Measurements from ENCODE around the gene HOXA10.

Gene HOXA10

DNA sequence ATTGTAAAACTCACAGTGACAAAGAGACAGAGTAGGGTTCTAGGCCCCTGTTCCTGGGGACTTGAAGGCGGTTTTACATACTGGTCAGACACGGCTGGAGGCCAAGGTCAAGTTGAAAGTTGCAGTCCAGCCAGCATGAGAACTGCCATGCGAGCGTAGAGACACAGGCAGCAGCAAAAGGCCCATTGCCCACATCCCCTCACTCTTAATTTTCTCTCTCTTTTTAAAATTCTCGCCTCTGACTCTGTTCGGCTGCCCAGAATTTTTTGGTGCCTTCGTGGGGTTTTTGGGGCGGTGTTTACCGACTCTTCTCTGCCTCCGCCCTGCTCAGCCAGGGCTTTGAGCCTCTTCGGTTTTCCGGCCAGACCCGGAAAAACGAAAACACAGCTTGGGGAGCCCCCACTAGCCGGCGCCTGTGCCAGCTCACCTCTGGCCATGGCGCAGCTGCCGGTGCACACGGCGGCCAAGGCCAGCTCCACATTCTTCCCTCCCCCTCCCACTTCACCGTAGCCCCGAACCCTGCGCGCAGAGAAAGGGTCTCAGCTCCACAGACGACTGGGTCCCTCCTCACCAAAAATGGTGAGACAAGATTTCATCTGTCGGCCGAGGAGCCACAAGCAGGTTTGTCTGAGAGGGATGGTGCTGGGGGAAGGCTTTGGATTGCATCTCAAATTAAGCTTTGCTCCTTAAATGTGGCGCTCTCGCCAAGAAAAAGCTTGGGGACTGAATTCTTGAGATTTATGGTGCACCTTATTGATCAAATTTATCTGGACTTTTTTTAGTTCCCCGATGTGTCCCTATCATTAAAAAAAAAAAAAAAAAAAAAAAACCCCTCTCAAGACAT lies 28.1 kb upstream of the HOXA10 start:
- Histone ChIP-seq H3K27me3 (ENCODE audit: control insufficient read depth, insufficient read depth, low read length) (peaks cover 50% of the 10 kb centered on the region), H3K9me3 (replicated peaks; ENCODE audit: low read length) (no peaks in the 10 kb centered on the region), H3K9ac (ENCODE audit: low read depth, low read length) (no peak overlapping the region), H3K4me1 (ENCODE audit: control insufficient read depth, insufficient read depth, low read length) (peaks cover 12% of the 10 kb centered on the region), H3K4me2 (ENCODE audit: low read length) (no peak overlapping the region), H3K36me3 (ENCODE audit: insufficient read depth, low read length) (no peaks in the 10 kb centered on the region), H3K4me3 (ENCODE audit: low read length) (no peak overlapping the region)

- Histone ChIP-seq H3K27me3 (ENCODE audit: control insufficient read depth, insufficient read depth, low read length) (peaks cover 46% of the 10 kb centered on the region), H3K4me3 (ENCODE audit: low read length) (no peak overlapping the region), H3K9me3 (replicated peaks; ENCODE audit: low read length) (no peaks in the 10 kb centered on the region), H3K9ac (ENCODE audit: low read depth, low read length) (no peak overlapping the region), H3K4me1 (ENCODE audit: control insufficient read depth, insufficient read depth, low read length) (peaks cover 12% of the 10 kb centered on the region), H3K4me2 (ENCODE audit: low read length) (peak overlapping the region; percentile 89), H3K36me3 (ENCODE audit: insufficient read depth, low read length) (no peaks in the 10 kb centered on the region)
Observed at GRCh38 chr7:27201580-27202017, 27.5 kb upstream of the HOXA10 start.

- Histone ChIP-seq H3K9me3 (replicated peaks; ENCODE audit: low read length) (no peaks in the 10 kb centered on the region), H3K4me2 (ENCODE audit: low read length) (peak overlapping the region; percentile 89), H3K4me1 (ENCODE audit: control insufficient read depth, insufficient read depth, low read length) (peaks cover 12% of the 10 kb centered on the region), H3K4me3 (ENCODE audit: low read length) (peak overlapping the region; percentile 77), H3K36me3 (ENCODE audit: insufficient read depth, low read length) (no peaks in the 10 kb centered on the region), H3K9ac (ENCODE audit: low read depth, low read length) (no peak overlapping the region), H3K27me3 (ENCODE audit: control insufficient read depth, insufficient read depth, low read length) (peaks cover 46% of the 10 kb centered on the region)
Observed at GRCh38 chr7:27200761-27201579, 26.9 kb upstream of the HOXA10 start.

DNA sequence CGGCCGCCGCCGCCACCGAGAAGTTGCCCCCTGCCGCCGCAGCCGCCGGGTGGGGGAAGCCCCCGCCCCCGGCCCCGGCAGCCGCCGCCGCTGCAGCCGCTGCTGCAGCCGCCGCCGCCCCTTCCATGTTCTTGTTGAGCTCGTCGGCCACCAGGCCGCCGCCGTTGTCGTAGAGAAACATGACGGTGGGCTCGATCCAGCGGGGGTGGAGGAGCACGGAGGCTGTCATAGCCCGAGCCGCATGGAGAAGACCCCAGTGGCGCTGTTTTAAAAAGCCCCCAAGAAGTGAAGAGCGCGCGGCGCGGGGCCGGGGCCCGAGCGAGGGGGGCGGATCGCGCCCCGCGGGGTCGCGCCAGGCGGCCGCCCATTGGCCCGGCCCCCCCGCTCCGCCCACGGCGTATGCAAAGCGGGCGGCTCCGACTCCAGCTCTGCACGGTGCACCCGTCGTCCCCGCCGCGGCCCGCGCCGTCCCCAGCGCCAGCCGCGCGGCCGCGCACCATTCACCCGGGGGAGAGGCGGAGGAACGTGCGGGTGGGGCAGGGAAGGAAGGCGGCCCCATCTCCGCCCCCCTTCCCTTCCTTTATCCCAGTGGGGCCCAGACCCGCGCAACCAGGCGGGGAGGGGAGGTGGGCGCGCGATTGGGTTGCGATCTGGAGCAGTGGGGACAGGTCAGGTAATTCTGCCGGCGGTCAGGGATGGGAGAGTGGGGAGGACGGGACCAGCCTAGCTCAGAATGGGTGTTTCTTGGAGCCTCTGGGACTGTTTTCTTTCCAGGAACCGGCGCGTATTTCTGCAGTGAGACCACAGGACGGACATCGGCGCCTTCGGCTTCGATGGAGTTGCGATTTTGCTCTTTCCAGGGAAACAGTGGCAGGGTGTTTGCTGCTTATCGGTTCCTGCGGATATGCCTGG lies 26.0 kb upstream of the HOXA10 start, which contains the start of gene HOXA13:
TSS of gene HOXA13 (minus strand) at position 243 of the 912 bp plus-strand sequence. CDS start at position 229, 14 bp downstream.
- Histone ChIP-seq H3K9me3 (replicated peaks; ENCODE audit: low read length) (no peaks in the 10 kb centered on the region), H3K4me3 (ENCODE audit: low read length) (peak within 1 kb of the TSS; percentile 77), H3K27me3 (ENCODE audit: control insufficient read depth, insufficient read depth, low read length) (peaks cover 37% of the 10 kb centered on the region), H3K9ac (ENCODE audit: low read depth, low read length) (peak within 1 kb of the TSS; percentile 59), H3K4me1 (ENCODE audit: control insufficient read depth, insufficient read depth, low read length) (peaks cover 12% of the 10 kb centered on the region), H3K4me2 (ENCODE audit: low read length) (peak within 1 kb of the TSS; percentile 89), H3K36me3 (ENCODE audit: insufficient read depth, low read length) (no peaks in the 10 kb centered on the region)

- H3K4me3 ChIP-seq (ENCODE audit: low read length) = peak overlapping the region; percentile 77
- H3K4me1 ChIP-seq (ENCODE audit: control insufficient read depth, insufficient read depth, low read length) = peaks cover 12% of the 10 kb centered on the region
- H3K9ac ChIP-seq (ENCODE audit: low read depth, low read length) = peak overlapping the region; percentile 55
- peak overlapping the region; percentile 89 for H3K4me2 ChIP-seq (ENCODE audit: low read length)
- peaks cover 28% of the 10 kb centered on the region for H3K27me3 ChIP-seq (ENCODE audit: control insufficient read depth, insufficient read depth, low read length)
- H3K9me3 ChIP-seq (replicated peaks; ENCODE audit: low read length) = no peaks in the 10 kb centered on the region
- no peaks in the 10 kb centered on the region for H3K36me3 ChIP-seq (ENCODE audit: insufficient read depth, low read length)
Observed at GRCh38 chr7:27198871-27199801, 25.0 kb upstream of the HOXA10 start.

- peak overlapping the region; percentile 77 for H3K4me3 ChIP-seq (ENCODE audit: low read length)
Observed at GRCh38 chr7:27198138-27198841, 24.2 kb upstream of the HOXA10 start.

DNA sequence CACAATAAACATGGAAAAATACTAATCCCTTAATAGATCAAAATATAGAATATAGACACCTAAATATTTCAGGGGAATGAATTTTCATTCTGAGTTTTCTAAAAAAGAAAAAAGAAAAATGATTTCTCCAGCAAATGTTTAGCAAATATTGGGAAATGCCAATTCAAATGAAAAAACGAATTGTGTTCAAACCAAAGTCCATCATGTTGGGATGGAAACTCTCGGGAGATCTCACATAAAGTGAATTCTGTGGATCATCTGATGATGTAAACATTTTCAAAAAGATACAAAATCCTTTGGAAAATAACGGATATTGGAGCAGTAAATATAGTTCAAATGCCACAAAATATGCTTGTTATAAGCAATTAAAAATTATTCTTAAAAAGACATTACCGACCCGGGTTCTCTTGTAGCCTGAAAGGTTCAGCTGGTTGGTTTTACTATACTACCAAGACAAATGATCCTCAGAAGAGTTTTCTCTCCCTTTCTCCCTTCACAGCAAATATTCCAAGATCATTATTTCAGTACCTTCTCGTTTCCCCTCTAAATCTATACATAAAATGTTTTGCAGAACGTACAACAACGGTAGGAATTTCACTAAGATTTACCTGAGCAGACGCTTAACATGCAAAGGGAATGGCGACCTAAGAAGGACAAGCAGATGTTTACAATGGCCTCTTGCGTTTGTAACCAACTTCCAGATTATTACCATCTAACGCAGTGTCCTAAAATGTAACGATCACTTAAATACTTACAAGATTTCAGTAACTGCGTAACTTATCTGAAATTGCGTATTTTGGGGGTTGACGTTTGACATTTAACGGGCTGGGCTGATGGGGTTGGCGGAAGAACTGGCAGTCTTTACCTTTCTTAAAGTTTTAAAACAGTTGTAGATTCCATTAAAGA lies 23.3 kb upstream of the HOXA10 start:
- Histone ChIP-seq H3K4me1 (ENCODE audit: control insufficient read depth, insufficient read depth, low read length) (peaks cover 28% of the 10 kb centered on the region), H3K4me3 (ENCODE audit: low read length) (no peak overlapping the region), H3K27me3 (ENCODE audit: control insufficient read depth, insufficient read depth, low read length) (peaks cover 16% of the 10 kb centered on the region), H3K9ac (ENCODE audit: low read depth, low read length) (no peak overlapping the region), H3K36me3 (ENCODE audit: insufficient read depth, low read length) (no peaks in the 10 kb centered on the region), H3K9me3 (replicated peaks; ENCODE audit: low read length) (no peaks in the 10 kb centered on the region), H3K4me2 (ENCODE audit: low read length) (no peak overlapping the region)

More at GRCh38 chr7:27198138-27198841, 24.2 kb upstream of the HOXA10 start:
- H3K9ac ChIP-seq (ENCODE audit: low read depth, low read length) = no peak overlapping the region
- H3K27me3 ChIP-seq (ENCODE audit: control insufficient read depth, insufficient read depth, low read length) = peaks cover 21% of the 10 kb centered on the region
- no peaks in the 10 kb centered on the region for H3K36me3 ChIP-seq (ENCODE audit: insufficient read depth, low read length)
- peaks cover 19% of the 10 kb centered on the region for H3K4me1 ChIP-seq (ENCODE audit: control insufficient read depth, insufficient read depth, low read length)
- H3K4me2 ChIP-seq (ENCODE audit: low read length) = peak overlapping the region; percentile 89
- no peaks in the 10 kb centered on the region for H3K9me3 ChIP-seq (replicated peaks; ENCODE audit: low read length)

DNA sequence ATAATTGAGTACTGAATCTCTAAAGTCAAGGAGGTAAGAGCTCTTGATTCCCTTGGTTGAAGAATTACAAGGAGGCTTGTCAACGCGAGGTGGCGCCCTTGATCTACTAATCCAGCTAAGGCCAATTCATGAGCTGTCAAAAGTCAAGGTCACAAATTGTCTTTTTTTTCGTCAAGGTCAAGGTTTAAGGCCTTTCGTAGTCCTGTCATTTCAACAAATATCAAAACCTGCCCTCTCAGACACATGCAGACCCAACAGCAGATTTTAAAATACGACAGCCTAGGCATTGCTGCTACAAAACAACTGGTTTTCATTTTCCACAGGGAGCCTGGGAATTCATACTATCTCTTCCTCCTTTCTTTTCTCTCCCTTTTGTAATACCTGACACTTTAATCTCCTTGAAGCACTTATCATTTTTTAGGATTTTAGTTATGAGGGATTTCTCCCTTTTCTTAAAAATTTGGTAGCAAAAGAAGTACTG lies 22.2 kb upstream of the HOXA10 start:
- no peaks in the 10 kb centered on the region for H3K9me3 ChIP-seq (replicated peaks; ENCODE audit: low read length)
- peaks cover 8% of the 10 kb centered on the region for H3K27me3 ChIP-seq (ENCODE audit: control insufficient read depth, insufficient read depth, low read length)
- H3K9ac ChIP-seq (ENCODE audit: low read depth, low read length) = no peak overlapping the region
- H3K36me3 ChIP-seq (ENCODE audit: insufficient read depth, low read length) = no peaks in the 10 kb centered on the region
- peaks cover 38% of the 10 kb centered on the region for H3K4me1 ChIP-seq (ENCODE audit: control insufficient read depth, insufficient read depth, low read length)
- no peak overlapping the region for H3K4me3 ChIP-seq (ENCODE audit: low read length)
- peak overlapping the region; percentile 25 for H3K4me2 ChIP-seq (ENCODE audit: low read length)

GRCh38 chr7:27194686-27195379 lies 20.7 kb upstream of the HOXA10 start:
- no peak overlapping the region for H3K4me3 ChIP-seq (ENCODE audit: low read length)
- no peaks in the 10 kb centered on the region for H3K9me3 ChIP-seq (replicated peaks; ENCODE audit: low read length)

More at GRCh38 chr7:27194686-27195379, 20.7 kb upstream of the HOXA10 start:
- Histone ChIP-seq H3K9ac (ENCODE audit: low read depth, low read length) (no peak overlapping the region), H3K4me2 (ENCODE audit: low read length) (no peak overlapping the region), H3K4me1 (ENCODE audit: control insufficient read depth, insufficient read depth, low read length) (peaks cover 42% of the 10 kb centered on the region), H3K36me3 (ENCODE audit: insufficient read depth, low read length) (no peaks in the 10 kb centered on the region), H3K27me3 (ENCODE audit: control insufficient read depth, insufficient read depth, low read length) (peaks cover 8% of the 10 kb centered on the region)

Measured in skeletal muscle satellite cell (primary cell).